Activated naive CD8-positive, alpha-beta T cell treated with anti-CD3 and anti-CD28 coated beads, Interleukin-2, amount 10 ng/mL, durations not matched to agents 7 days and 5 days (primary cell): ENCODE data around the gene UNC45B. TPM values are rescaled to one million over a fixed set of nuclear protein-coding genes. Genes with fewer than 3 reads are reported as not detected.
A peak's percentile ranks its signal among the peaks of the same experiment; 100 is the strongest.
"Not testable (repeated sequence)": the region's sequence is repeated elsewhere in the genome, so short reads cannot be mapped to it uniquely, and the experiment has no call there.

Source experiments
- ATAC-seq: fragments of 150-1000 bp; cut with Tn5 transposase; one replicate; pipeline ENCODE4 v1.10.0; 2021; ENCODE audit warnings: low read depth, moderate library complexity
- POLR2A ChIA-PET: fragments of 350-600 bp; sonication (Branson Sonifier 250); formaldehyde crosslinking; loops from one replicate; lab custom pipeline; 2021; ENCODE audit warnings: antibody characterized with exemption; lab: Charles Lee
- DNase-seq: peaks from one replicate; pipeline ENCODE4 v3.0.0; 2021
- H3K27ac Mint-ChIP-seq: one replicate; pipeline ENCODE4 v1.8.0; 2022; ENCODE audit warnings: mild to moderate bottlenecking, mixed read lengths
- H3K27me3 Mint-ChIP-seq: one replicate; pipeline ENCODE4 v1.8.0; 2022; ENCODE audit warnings: mild to moderate bottlenecking, moderate library complexity, mixed read lengths
- H3K36me3 Mint-ChIP-seq: one replicate; pipeline ENCODE4 v1.8.0; 2021; ENCODE audit warnings: mild to moderate bottlenecking, mixed read lengths
- H3K4me1 Mint-ChIP-seq: one replicate; pipeline ENCODE4 v1.8.0; 2021; ENCODE audit warnings: mixed read lengths
- H3K4me3 Mint-ChIP-seq: one replicate; pipeline ENCODE4 v1.8.0; 2022; ENCODE audit warnings: mild to moderate bottlenecking, moderate library complexity, mixed read lengths
- H3K9me3 Mint-ChIP-seq: one replicate; pipeline ENCODE4 v1.8.0; 2021; ENCODE audit warnings: mixed read lengths
- total RNA-seq, 2 experiments: library from RNA; stranded (reverse); gene quantifications; one replicate each; pipeline ENCODE4 v1.2.3, GENCODE V29; 2021

The UNC45B gene, protein sequence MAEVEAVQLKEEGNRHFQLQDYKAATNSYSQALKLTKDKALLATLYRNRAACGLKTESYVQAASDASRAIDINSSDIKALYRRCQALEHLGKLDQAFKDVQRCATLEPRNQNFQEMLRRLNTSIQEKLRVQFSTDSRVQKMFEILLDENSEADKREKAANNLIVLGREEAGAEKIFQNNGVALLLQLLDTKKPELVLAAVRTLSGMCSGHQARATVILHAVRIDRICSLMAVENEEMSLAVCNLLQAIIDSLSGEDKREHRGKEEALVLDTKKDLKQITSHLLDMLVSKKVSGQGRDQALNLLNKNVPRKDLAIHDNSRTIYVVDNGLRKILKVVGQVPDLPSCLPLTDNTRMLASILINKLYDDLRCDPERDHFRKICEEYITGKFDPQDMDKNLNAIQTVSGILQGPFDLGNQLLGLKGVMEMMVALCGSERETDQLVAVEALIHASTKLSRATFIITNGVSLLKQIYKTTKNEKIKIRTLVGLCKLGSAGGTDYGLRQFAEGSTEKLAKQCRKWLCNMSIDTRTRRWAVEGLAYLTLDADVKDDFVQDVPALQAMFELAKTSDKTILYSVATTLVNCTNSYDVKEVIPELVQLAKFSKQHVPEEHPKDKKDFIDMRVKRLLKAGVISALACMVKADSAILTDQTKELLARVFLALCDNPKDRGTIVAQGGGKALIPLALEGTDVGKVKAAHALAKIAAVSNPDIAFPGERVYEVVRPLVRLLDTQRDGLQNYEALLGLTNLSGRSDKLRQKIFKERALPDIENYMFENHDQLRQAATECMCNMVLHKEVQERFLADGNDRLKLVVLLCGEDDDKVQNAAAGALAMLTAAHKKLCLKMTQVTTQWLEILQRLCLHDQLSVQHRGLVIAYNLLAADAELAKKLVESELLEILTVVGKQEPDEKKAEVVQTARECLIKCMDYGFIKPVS
- total RNA-seq: under 1 TPM; 0.14 to 0.20 TPM

DNA sequence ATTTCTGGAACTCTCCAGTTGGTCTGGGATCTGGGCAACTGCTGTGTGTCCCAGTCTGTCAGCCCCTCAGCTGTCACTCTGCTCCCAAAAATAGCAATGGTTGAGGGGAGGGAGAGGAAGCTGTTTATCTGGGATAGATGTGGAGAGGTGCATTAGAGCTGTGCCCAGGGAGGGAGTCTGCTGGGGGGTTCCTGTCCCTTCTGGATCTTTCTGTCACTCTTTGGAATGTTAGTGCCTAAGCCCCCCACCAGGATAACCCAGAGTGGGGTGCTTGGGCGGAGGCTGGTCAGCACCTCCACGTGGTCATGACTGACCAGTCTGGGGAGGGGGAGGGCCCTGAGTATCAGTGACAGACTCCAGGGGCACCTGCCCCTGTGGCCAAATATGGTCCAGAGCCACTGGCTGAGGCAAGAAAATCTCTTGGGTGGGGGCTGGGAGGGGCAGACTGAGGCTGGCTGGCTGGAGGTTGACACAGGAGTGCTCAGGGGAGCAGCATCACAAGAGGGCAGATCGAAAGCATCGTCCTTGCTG, at the start of gene UNC45B:
Gene UNC45B, plus strand, starts transcription at position 443 of the 531 bp plus-strand sequence. CDS start 447 bp downstream, outside the sequence.
- H3K4me1 Mint-ChIP-seq: peaks cover 3% of the 10 kb centered on the region
- no peaks in the 10 kb centered on the region for H3K36me3 Mint-ChIP-seq
- POLR2A ChIA-PET: no interaction called here
- no peak within 1 kb of the TSS for H3K4me3 Mint-ChIP-seq
- H3K27ac Mint-ChIP-seq: no peak within 1 kb of the TSS
- no peak for ATAC-seq
- no peaks in the 10 kb centered on the region for H3K9me3 Mint-ChIP-seq
- H3K27me3 Mint-ChIP-seq: peaks cover 10% of the 10 kb centered on the region
- DNase-seq: no peak

DNA sequence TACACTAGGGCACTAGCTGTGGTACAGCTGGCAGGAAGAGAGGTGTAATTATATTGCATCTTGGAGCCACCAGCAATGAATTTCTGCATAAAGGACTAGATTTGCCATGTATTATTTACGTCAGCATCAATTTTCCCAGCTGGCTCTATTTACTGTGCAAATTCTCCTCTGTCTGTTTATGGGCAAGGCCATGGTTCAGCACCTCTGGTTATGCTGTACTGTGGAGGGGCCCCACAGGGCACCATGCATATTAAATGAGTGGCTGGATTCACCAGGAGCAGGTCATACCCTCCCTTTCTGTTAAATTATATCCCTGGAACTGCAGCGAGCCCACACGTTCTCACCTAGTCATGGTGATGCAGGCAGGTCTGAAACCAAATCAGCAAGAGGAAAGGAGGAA, 47.7 kb upstream of the UNC45B start:
- Mint-ChIP-seq H3K27ac (no peak overlapping the region), H3K4me3 (no peak overlapping the region), H3K27me3 (no peaks in the 10 kb centered on the region), H3K36me3 (peaks cover 21% of the 10 kb centered on the region), H3K9me3 (no peaks in the 10 kb centered on the region), H3K4me1 (peaks cover 7% of the 10 kb centered on the region)
- DNase-seq (no peak), ATAC-seq (no peak)
- POLR2A ChIA-PET: no interaction called here

DNA sequence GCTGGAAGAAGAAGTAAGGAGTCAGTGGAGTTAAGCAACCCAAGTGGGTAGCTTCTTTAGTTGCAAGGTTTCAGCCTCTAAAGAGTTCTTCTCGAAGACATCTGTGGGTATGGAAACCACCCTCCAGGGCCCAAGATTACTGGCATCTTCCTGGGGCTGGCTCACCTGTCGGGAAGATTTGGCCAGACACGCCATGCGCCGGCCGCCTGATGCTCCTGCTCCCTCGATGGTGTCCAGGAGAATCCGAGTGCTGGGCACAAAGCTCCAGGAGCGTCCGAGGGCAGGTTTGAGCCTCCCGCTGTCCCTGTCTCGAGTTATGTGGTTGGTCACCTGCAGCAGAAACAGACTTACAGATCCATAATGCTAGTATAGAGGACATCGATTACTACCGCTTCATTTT, 46.6 kb upstream of the UNC45B start:
- Mint-ChIP-seq H3K27me3 (no peaks in the 10 kb centered on the region), H3K4me1 (peaks cover 7% of the 10 kb centered on the region), H3K4me3 (no peak overlapping the region), H3K27ac (no peak overlapping the region), H3K36me3 (peaks cover 22% of the 10 kb centered on the region), H3K9me3 (no peaks in the 10 kb centered on the region)
- DNase-seq: no peak
- ATAC-seq: no peak
- POLR2A ChIA-PET: no interaction called here

DNA sequence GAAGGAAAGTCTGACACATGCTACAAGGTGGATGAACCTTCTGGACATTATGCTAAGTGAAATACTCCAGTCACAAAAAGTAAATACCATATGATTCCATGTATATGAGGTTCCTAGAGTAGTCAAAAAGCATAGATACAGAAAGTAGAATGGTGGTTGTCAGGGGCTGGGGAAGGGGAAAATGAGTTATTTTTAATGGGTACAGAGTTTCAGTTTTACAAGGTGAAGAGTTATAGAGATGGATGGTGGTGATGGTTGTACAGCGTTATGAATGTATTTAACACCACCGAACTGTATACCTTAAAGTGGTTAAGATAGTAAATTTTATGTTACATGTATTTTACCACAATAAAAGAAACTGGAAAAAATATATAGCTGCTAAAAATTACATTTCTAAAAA, 45.9 kb upstream of the UNC45B start:
- Mint-ChIP-seq H3K27ac (no peak overlapping the region), H3K9me3 (no peaks in the 10 kb centered on the region), H3K36me3 (peaks cover 26% of the 10 kb centered on the region), H3K4me3 (no peak overlapping the region), H3K4me1 (peaks cover 2% of the 10 kb centered on the region), H3K27me3 (no peaks in the 10 kb centered on the region)
- no peak for ATAC-seq
- no peak for DNase-seq
- POLR2A ChIA-PET: no interaction called here

DNA sequence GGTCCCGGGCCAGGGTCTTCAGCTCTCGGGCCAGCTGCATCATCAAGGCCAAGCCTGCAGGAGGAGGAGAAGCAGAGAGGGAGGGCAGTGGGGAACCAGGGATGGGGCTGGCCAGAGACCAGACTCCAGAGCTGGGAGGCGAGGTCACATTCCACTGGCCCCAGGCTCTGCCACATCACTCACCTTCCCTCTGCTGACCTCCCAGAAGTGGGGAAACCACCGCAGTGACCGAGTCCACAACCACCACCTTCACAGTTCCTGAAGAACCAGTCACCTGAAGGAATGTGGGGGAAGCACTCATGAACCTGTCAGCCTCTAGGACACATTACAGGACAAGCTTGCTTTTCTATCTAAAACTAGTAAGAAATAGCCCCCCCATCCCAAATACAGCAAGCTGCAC, 44.3 kb upstream of the UNC45B start:
- POLR2A ChIA-PET: no interaction called here
- Mint-ChIP-seq H3K4me3 (no peak overlapping the region), H3K27me3 (no peaks in the 10 kb centered on the region), H3K27ac (no peak overlapping the region), H3K36me3 (peaks cover 24% of the 10 kb centered on the region), H3K9me3 (no peaks in the 10 kb centered on the region), H3K4me1 (peaks cover 2% of the 10 kb centered on the region)
- DNase-seq (no peak), ATAC-seq (no peak)

DNA sequence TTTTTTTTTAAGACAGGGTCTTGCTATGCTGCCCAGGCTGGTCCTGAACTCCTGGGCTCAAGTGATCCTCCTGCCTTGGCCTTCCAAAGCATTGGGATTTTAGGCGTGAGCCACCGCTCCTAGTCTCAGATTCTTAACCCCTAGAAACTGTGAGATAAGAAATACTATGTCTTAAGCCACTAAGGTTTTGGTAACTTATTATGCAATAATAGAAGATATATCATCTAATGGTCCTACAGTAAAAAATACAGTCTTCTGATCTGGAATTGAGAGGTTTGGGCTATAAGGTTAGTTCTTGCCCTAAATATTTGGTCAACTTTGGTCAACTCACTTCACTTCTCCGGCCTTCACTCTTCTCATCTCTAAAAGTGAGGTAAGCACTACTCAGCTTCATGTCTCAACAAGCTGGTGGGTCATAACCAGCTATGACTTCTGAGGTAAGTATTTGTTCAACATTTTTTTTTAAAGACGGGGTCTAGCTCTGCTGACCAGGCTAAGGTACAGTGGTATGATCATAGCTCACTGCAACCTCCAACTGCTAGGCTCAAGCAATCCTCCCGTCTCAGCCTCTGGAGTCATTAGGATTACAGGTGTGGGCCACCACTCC, 42.7 kb upstream of the UNC45B start:
- H3K36me3 Mint-ChIP-seq: peaks cover 16% of the 10 kb centered on the region
- H3K27ac Mint-ChIP-seq: no peak overlapping the region
- no peaks in the 10 kb centered on the region for H3K9me3 Mint-ChIP-seq
- H3K27me3 Mint-ChIP-seq: no peaks in the 10 kb centered on the region
- POLR2A ChIA-PET: no interaction called here
- DNase-seq: no peak
- peaks cover 2% of the 10 kb centered on the region for H3K4me1 Mint-ChIP-seq
- no peak for ATAC-seq
- no peak overlapping the region for H3K4me3 Mint-ChIP-seq

DNA sequence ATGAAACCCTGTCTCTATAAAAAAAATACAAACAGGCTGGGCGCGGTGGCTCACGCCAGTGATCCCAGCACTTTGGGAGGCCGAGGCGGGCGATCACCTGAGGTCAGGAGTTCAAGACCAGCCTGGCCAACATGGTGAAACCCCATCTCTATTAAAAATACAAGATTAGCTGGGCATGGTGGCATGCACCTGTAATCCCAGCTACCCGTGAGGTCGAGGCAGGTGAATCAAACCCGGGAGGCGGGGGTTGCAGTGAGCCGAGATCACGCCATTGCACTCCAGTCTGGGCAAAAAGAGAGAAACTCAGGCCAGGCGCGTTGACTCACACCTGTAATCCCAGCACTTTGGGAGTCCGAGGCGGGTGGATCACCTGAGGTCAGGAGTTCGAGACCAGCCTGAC, 36.8 kb upstream of the UNC45B start:
- H3K9me3 Mint-ChIP-seq, H3K4me1 Mint-ChIP-seq, ATAC-seq, POLR2A ChIA-PET, DNase-seq, H3K27ac Mint-ChIP-seq, H3K27me3 Mint-ChIP-seq, H3K4me3 Mint-ChIP-seq: not testable (repeated sequence)
- H3K36me3 Mint-ChIP-seq: peaks cover 23% of the 10 kb centered on the region

DNA sequence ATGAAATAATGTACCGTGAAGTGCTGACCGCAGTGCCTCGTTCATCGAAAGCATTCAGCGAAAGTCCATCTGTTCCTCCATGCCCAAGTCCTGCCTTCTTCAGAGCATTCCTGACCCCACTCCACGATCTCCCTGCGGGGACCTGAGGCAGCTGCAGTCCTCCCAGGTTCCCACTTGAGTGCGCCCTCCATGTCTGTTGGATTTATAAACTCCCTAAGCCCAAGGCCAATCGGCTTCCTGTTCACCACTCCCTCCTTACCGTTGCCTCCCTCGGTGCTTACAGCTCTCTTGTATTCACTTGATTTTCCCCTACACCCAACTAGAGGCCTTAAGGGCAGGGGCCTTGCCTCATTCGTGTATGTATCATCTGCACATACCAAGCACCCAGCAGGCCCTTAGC, 30.8 kb upstream of the UNC45B start:
- no peaks in the 10 kb centered on the region for H3K9me3 Mint-ChIP-seq
- peak overlapping the region; percentile 4 for H3K27ac Mint-ChIP-seq
- no peak for DNase-seq
- H3K36me3 Mint-ChIP-seq: peaks cover 25% of the 10 kb centered on the region
- no peak for ATAC-seq
- H3K4me1 Mint-ChIP-seq: peaks cover 31% of the 10 kb centered on the region
- H3K4me3 Mint-ChIP-seq: no peak overlapping the region
- POLR2A ChIA-PET: interaction anchor here (0.6 kb wide), 1 partner anchor 134 kb away, joined by 3 read pairs; no protein-coding TSS in a partner anchor
- no peaks in the 10 kb centered on the region for H3K27me3 Mint-ChIP-seq

DNA sequence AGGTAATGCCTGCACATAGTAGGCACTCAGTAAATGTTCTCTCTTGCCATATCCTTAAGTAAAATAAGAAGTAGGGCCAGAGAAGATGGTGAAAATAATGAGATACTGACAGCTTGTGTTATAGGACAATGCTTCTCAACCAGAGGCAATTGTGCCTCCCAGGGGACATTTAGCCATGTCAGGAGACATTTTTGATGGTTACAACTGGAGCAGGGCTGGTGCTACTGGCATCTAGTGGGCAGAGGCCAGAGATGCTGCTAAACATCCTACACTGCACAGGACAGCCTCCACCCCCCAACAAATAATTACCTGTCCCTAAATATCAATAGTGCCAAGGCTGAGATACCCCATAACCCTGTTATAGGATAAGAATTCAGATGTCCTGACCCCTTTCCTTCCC, 29.6 kb upstream of the UNC45B start:
- H3K9me3 Mint-ChIP-seq: no peaks in the 10 kb centered on the region
- no peaks in the 10 kb centered on the region for H3K27me3 Mint-ChIP-seq
- peak overlapping the region; percentile 90 for H3K27ac Mint-ChIP-seq
- no peak for ATAC-seq
- H3K36me3 Mint-ChIP-seq: peaks cover 24% of the 10 kb centered on the region
- POLR2A ChIA-PET: interaction anchor here (1.6 to 2.7 kb wide), 2 partner anchors 8 to 28 kb away, joined by 10 to 15 read pairs; no protein-coding TSS in a partner anchor
- H3K4me1 Mint-ChIP-seq: peaks cover 30% of the 10 kb centered on the region
- no peak for DNase-seq
- peak overlapping the region; percentile 96 for H3K4me3 Mint-ChIP-seq

DNA sequence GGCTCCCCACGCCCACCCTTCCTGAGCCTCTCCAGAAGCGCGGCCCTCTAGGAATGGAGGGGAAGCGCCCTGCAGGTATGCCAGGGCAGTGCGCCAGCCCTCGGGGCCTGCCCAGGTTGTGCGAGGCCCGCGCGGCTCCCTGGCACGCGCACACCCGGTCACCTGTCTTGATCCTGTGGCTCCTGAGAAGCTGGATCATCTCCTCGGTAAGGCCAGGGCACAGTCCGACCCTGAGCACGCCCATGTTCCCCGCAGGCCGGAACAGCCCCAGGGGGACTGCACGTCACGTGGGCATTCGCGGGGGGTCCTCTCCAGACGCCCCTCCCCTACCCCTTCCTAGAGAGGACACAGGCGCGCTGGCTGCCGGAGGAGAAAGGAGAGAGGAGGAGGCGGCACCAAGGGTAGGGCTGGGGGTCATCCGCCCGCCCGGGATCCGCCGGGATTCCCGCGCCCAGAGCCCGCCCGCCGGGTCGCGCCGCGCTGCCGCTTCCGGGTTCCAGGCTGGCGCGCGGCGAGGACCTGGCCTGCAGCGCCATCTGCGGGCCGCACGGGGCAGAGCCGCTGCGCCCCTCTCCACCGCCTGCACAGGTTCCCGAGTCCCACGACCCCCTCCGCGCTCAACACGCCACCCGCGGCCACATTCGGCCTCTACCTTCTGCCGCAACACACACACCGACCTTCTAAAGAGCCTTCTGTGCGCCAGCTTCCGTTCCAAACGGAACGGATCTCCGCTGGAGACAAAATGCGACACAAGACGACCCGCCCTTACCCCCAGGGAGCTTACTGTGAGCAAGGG, 28.0 kb upstream of the UNC45B start, which contains the start of gene RAD51D:
Gene RAD51D, minus strand, starts transcription at position 491 of the 796 bp plus-strand sequence. Its CDS starts 247 bp downstream, at position 244.
- Mint-ChIP-seq H3K4me1 (peaks cover 30% of the 10 kb centered on the region), H3K9me3 (no peaks in the 10 kb centered on the region), H3K36me3 (peaks cover 20% of the 10 kb centered on the region), H3K27ac (peak within 1 kb of the TSS; percentile 96), H3K27me3 (no peaks in the 10 kb centered on the region), H3K4me3 (peak within 1 kb of the TSS; percentile 96)
- POLR2A ChIA-PET: interaction anchor here (0.6 to 2.7 kb wide), 9 partner anchors 10 to 689 kb away, joined by 3 to 15 read pairs (median 7); partner anchors contain the start of genes LIG3, RFFL, SLFN12L and TAF15
- DNase-seq (peak; percentile 93), ATAC-seq (peak; percentile 86)

DNA sequence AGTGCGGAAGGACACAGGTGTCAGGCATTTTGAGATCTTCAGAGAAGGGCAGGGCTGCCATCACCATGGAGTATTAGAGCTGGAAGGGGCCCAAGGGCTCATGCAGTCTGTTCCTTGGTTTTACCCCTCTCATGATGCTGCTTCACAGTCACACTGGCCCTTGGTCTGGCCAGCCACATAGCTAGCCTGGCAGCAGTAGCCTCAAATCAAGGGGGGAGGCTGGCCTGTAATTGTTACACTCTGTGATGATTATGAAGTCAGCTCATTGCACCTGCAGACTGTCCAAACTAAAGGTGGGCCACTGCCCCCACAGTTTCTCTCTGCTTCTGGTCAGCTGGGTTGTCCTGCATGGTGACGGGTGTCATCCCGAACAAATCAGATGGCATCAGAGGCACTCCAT, 26.3 kb upstream of the UNC45B start, which contains the start of gene FNDC8:
Gene FNDC8, plus strand, starts transcription at position 301 of the 400 bp plus-strand sequence. Its CDS starts 79 bp downstream, at position 380.
- Mint-ChIP-seq H3K27me3 (no peaks in the 10 kb centered on the region), H3K27ac (no peak within 1 kb of the TSS), H3K4me3 (peak within 1 kb of the TSS; percentile 39), H3K36me3 (peaks cover 7% of the 10 kb centered on the region), H3K4me1 (peaks cover 23% of the 10 kb centered on the region), H3K9me3 (no peaks in the 10 kb centered on the region)
- POLR2A ChIA-PET: no interaction called here
- DNase-seq: no peak
- no peak for ATAC-seq
